ENCODE results near the gene LRBA.

The LRBA gene

DNA sequence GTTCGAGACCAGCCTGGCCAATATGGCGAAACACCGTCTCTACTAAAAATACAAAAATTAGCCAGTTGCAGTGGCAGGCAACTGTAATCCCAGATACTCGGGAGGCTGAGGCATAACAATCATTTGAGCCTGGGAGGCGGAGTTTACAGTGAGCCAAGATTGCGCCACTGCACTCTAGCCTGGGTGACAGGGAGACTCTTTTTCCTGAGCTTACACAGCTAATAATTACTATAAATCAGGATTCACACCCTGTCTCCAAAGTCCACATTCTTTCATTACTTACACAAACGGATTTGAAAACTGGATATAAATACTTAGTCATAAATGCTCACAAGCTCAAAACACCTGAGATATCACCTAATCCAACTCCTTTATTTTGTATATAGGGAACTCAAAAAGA, 151.6 kb downstream of the LRBA start:
- TF ChIP-seq, protein P1, sequence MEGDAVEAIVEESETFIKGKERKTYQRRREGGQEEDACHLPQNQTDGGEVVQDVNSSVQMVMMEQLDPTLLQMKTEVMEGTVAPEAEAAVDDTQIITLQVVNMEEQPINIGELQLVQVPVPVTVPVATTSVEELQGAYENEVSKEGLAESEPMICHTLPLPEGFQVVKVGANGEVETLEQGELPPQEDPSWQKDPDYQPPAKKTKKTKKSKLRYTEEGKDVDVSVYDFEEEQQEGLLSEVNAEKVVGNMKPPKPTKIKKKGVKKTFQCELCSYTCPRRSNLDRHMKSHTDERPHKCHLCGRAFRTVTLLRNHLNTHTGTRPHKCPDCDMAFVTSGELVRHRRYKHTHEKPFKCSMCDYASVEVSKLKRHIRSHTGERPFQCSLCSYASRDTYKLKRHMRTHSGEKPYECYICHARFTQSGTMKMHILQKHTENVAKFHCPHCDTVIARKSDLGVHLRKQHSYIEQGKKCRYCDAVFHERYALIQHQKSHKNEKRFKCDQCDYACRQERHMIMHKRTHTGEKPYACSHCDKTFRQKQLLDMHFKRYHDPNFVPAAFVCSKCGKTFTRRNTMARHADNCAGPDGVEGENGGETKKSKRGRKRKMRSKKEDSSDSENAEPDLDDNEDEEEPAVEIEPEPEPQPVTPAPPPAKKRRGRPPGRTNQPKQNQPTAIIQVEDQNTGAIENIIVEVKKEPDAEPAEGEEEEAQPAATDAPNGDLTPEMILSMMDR (conservative IDR thresholded peaks at IDR 0.05), result no peak
- no peak overlapping the region for H3K27ac ChIP-seq

- TF ChIP-seq, protein P1 (conservative IDR thresholded peaks at IDR 0.05), result no peak
- no peak overlapping the region for H3K27ac ChIP-seq
Observed at GRCh38 chr4:150862829-150863228, 152.3 kb downstream of the LRBA start.

- TF ChIP-seq, protein P1 (conservative IDR thresholded peaks at IDR 0.05), result no peak
- H3K27ac ChIP-seq, result no peak overlapping the region
Observed at GRCh38 chr4:150859453-150859852, 155.6 kb downstream of the LRBA start.

DNA sequence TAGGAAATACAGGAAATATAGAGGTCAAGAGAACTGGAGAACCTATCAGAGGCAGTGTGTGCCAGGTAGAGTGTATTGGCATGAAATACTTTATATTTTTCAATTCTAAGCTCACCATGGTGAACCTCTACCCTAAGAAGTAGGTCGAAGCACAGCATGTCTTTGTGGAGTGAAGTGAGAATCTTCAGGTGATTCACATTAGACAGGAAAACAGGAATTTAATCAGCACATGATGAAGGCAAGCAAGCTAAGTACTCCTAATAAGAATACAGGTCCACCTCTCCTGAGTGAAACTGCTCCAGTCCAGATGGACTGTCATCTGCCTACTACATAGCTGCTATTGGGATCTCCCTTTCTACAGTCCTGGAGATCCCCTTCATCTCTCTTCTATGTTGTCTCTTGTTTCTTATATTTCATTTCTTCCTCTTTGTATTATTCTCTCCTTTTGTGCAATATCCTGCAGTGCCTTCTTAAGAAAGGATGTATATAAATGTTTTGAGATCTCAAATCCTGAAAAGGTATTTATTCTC, 159.0 kb downstream of the LRBA start:
- H3K27ac ChIP-seq, result no peak overlapping the region
- TF ChIP-seq, protein P1 (conservative IDR thresholded peaks at IDR 0.05), result no peak

- H3K27ac ChIP-seq, result no peak overlapping the region
- TF ChIP-seq, protein P1 (conservative IDR thresholded peaks at IDR 0.05), result no peak
Observed at GRCh38 chr4:150854600-150854999, 160.5 kb downstream of the LRBA start.

GRCh38 chr4:150853882-150854281, 161.2 kb downstream of the LRBA start:
- TF ChIP-seq, protein P1 (conservative IDR thresholded peaks at IDR 0.05), result no peak
- H3K27ac ChIP-seq, result no peak overlapping the region

- TF ChIP-seq, protein P1 (conservative IDR thresholded peaks at IDR 0.05), result no peak
Observed at GRCh38 chr4:150852216-150852615, 162.9 kb downstream of the LRBA start.

More at GRCh38 chr4:150852216-150852615, 162.9 kb downstream of the LRBA start:
- H3K27ac ChIP-seq, result no peak overlapping the region
